Large intestine (tissue), 3 donors: ENCODE results near the gene PRXL2B. TPM values are rescaled to one million over a fixed set of nuclear protein-coding genes. Genes with fewer than 3 reads are reported as not detected.

ENCODE experiments used
- DNase-seq, 2 donors: peaks; one replicate each; pipeline versions ENCODE4 v3.0.0 to v3.0.0-alpha.2; 2013
- H3K27ac ChIP-seq: one replicate; pipeline ENCODE4 v1.5.1; 2013; ENCODE audit warnings: low read length
- H3K27me3 ChIP-seq: 2 replicates; pipeline ENCODE4 v1.6.1; 2013; ENCODE audit warnings: low read length; ENCODE audit not compliant: control insufficient read depth, insufficient read depth
- H3K36me3 ChIP-seq: 2 replicates; pipeline ENCODE4 v1.6.1; 2013; ENCODE audit warnings: low read length; ENCODE audit not compliant: control insufficient read depth, insufficient read depth
- H3K4me1 ChIP-seq: one replicate; pipeline ENCODE4 v1.6.1; 2013; ENCODE audit warnings: low read length; ENCODE audit not compliant: control insufficient read depth, insufficient read depth
- H3K4me3 ChIP-seq: one replicate; pipeline ENCODE4 v1.5.1; 2013; ENCODE audit warnings: low read length
- H3K9me3 ChIP-seq: one replicate; pipeline ENCODE4 v1.6.1; 2013; ENCODE audit warnings: mild to moderate bottlenecking, low read depth, low read length, moderate library complexity; ENCODE audit not compliant: control insufficient read depth
- WGBS: methylation state at CpG from one replicate; pipeline ENCODE4 v1.1.5; 2013; ENCODE audit warnings: low lambda C conversion rate; ENCODE audit not compliant: insufficient coverage; 5-methylcytosine and 5-hydroxymethylcytosine counted together
- polyA plus RNA-seq: library from polyadenylated mRNA; unstranded; fragments of 120-200 nt; gene quantifications from one replicate; pipeline ENCODE4 v1.2.1, GENCODE V29; 2013

The PRXL2B gene
- polyA plus RNA-seq, 1 donor, result 120 TPM

GRCh38 chr1:2601721-2602303 lies 15.2 kb downstream of the PRXL2B start:
- Histone ChIP-seq H3K36me3 (no peaks in the 10 kb centered on the region), H3K4me3 (no peak overlapping the region), H3K27ac (no peak overlapping the region), H3K9me3 (no peaks in the 10 kb centered on the region), H3K4me1 (no peaks in the 10 kb centered on the region), H3K27me3 (no peaks in the 10 kb centered on the region)
- 100% methylated on average over 2 of the region's 18 CpGs for WGBS
- DNase-seq, result no peak

GRCh38 chr1:2602311-2602835 lies 15.8 kb downstream of the PRXL2B start:
- H3K36me3 ChIP-seq, result no peaks in the 10 kb centered on the region
- H3K27ac ChIP-seq, result no peak overlapping the region
- DNase-seq, result no peak
- H3K9me3 ChIP-seq, result no peaks in the 10 kb centered on the region
- WGBS, result no CpG with 5 or more reads among the region's 15 CpGs
- H3K4me1 ChIP-seq, result no peaks in the 10 kb centered on the region
- H3K27me3 ChIP-seq, result no peaks in the 10 kb centered on the region
- H3K4me3 ChIP-seq, result no peak overlapping the region

- no peak overlapping the region for H3K4me3 ChIP-seq
- H3K27ac ChIP-seq, result no peak overlapping the region
- DNase-seq, result no peak
- H3K9me3 ChIP-seq, result no peaks in the 10 kb centered on the region
- H3K4me1 ChIP-seq, result no peaks in the 10 kb centered on the region
- no CpG with 5 or more reads among the region's 18 CpGs for WGBS
- no peaks in the 10 kb centered on the region for H3K36me3 ChIP-seq
- no peaks in the 10 kb centered on the region for H3K27me3 ChIP-seq
These were observed 16.4 kb downstream of the PRXL2B start for GRCh38 chr1:2602866-2603520.

GRCh38 chr1:2603521-2604155 lies 17.1 kb downstream of the PRXL2B start:
- DNase-seq, result no peak
- no peak overlapping the region for H3K4me3 ChIP-seq
- H3K9me3 ChIP-seq, result no peaks in the 10 kb centered on the region
- H3K27me3 ChIP-seq, result no peaks in the 10 kb centered on the region
- no peak overlapping the region for H3K27ac ChIP-seq
- WGBS, result 80% methylated on average over 1 of the region's 25 CpGs
- H3K36me3 ChIP-seq, result no peaks in the 10 kb centered on the region
- H3K4me1 ChIP-seq, result no peaks in the 10 kb centered on the region

GRCh38 chr1:2604156-2604843 lies 17.7 kb downstream of the PRXL2B start:
- Histone ChIP-seq H3K27ac (no peak overlapping the region), H3K9me3 (no peaks in the 10 kb centered on the region), H3K36me3 (no peaks in the 10 kb centered on the region)

GRCh38 chr1:2604844-2605508 lies 18.4 kb downstream of the PRXL2B start:
- H3K4me3 ChIP-seq, result no peak overlapping the region
- H3K27me3 ChIP-seq, result no peaks in the 10 kb centered on the region
- H3K4me1 ChIP-seq, result no peaks in the 10 kb centered on the region
- H3K36me3 ChIP-seq, result no peaks in the 10 kb centered on the region
- no CpG with 5 or more reads among the region's 14 CpGs for WGBS
- H3K9me3 ChIP-seq, result no peaks in the 10 kb centered on the region
- DNase-seq, result no peak
- no peak overlapping the region for H3K27ac ChIP-seq

More at GRCh38 chr1:2604156-2604843, 17.7 kb downstream of the PRXL2B start:
- no peaks in the 10 kb centered on the region for H3K4me1 ChIP-seq
- H3K27me3 ChIP-seq, result no peaks in the 10 kb centered on the region
- no peak for DNase-seq
- H3K4me3 ChIP-seq, result no peak overlapping the region
- WGBS, result no CpG with 5 or more reads among the region's 19 CpGs

GRCh38 chr1:2605509-2606395 lies 19.2 kb downstream of the PRXL2B start:
- Histone ChIP-seq H3K4me1 (peaks cover 3% of the 10 kb centered on the region), H3K36me3 (no peaks in the 10 kb centered on the region), H3K27me3 (no peaks in the 10 kb centered on the region), H3K27ac (no peak overlapping the region), H3K9me3 (no peaks in the 10 kb centered on the region), H3K4me3 (no peak overlapping the region)
- WGBS, result no CpG with 5 or more reads among the region's 48 CpGs
- DNase-seq, result no peak

- DNase-seq, result no peak
- Histone ChIP-seq H3K27me3 (no peaks in the 10 kb centered on the region), H3K27ac (no peak overlapping the region), H3K36me3 (no peaks in the 10 kb centered on the region), H3K4me1 (peaks cover 7% of the 10 kb centered on the region), H3K9me3 (no peaks in the 10 kb centered on the region), H3K4me3 (no peak overlapping the region)
- WGBS, result no CpG with 5 or more reads among the region's 15 CpGs
These were observed 19.9 kb downstream of the PRXL2B start for GRCh38 chr1:2606396-2606880.

GRCh38 chr1:2606881-2607621 lies 20.5 kb downstream of the PRXL2B start:
- Histone ChIP-seq H3K4me3 (no peak overlapping the region), H3K36me3 (no peaks in the 10 kb centered on the region), H3K27me3 (no peaks in the 10 kb centered on the region), H3K9me3 (no peaks in the 10 kb centered on the region), H3K4me1 (peaks cover 12% of the 10 kb centered on the region), H3K27ac (no peak overlapping the region)
- no CpG with 5 or more reads among the region's 36 CpGs for WGBS
- DNase-seq, result no peak
